Cardiac fibroblast (primary cell): Measurements from ENCODE around the gene AMER1.

Experiments used
- DNase-seq, 2 donors: peaks; one replicate each; pipeline versions ENCODE4 v3.0.0 to v3.0.0-alpha.2; 2010; ENCODE audit warnings: low read depth in 2 of 2
- H3K4me3 ChIP-seq, 2 donors: replicated peaks in 1 of 2; 1 replicate in 1 of 2; 2 replicates in 1 of 2; pipeline ENCODE4 v1.5.1; 2011; ENCODE audit warnings: low read depth in 2 of 2, low read length in 2 of 2, mild to moderate bottlenecking in 2 of 2, moderate library complexity in 1 of 2
- TF ChIP-seq, protein P1 (sequence below): IDR thresholded peaks from one replicate; pipeline ENCODE4 v1.5.1; 2011; ENCODE audit warnings: low read depth, mild to moderate bottlenecking, low read length, inconsistent platforms

Gene AMER1

DNA sequence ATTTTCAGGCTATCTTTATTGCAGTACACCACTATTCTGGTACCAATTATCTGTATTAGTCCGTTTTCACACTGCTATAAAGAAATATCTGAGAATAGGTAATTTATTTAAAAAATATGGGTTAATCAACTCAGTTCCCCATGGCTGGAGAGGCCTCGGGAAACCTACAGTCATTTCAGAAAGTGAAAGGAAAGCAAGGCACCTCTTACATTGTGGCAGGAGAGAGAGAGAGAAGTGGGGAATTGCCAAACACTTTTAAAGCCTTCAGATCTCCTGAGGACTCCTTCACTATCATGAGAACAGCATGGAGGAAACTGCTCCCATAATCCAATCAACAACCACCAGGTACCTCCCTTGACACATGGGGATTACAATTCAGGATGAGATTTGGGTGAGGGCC, 54.7 kb downstream of the AMER1 start:
- no peak overlapping the region for H3K4me3 ChIP-seq
- TF ChIP-seq, protein P1, sequence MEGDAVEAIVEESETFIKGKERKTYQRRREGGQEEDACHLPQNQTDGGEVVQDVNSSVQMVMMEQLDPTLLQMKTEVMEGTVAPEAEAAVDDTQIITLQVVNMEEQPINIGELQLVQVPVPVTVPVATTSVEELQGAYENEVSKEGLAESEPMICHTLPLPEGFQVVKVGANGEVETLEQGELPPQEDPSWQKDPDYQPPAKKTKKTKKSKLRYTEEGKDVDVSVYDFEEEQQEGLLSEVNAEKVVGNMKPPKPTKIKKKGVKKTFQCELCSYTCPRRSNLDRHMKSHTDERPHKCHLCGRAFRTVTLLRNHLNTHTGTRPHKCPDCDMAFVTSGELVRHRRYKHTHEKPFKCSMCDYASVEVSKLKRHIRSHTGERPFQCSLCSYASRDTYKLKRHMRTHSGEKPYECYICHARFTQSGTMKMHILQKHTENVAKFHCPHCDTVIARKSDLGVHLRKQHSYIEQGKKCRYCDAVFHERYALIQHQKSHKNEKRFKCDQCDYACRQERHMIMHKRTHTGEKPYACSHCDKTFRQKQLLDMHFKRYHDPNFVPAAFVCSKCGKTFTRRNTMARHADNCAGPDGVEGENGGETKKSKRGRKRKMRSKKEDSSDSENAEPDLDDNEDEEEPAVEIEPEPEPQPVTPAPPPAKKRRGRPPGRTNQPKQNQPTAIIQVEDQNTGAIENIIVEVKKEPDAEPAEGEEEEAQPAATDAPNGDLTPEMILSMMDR: no peak
- no peak for DNase-seq
